Ovary (tissue), 3 donors: ENCODE data around the gene MMP3.

Experiments
- EP300 ChIP-seq: sonication (generic); formaldehyde crosslinking; IDR thresholded peaks from one replicate; pipeline ENCODE4 v1.6.1; 2017; ENCODE audit warnings: antibody characterized with exemption
- POLR2A ChIP-seq: fragments of 450-650 bp; IDR thresholded peaks from one replicate; pipeline ENCODE4 v1.6.1; 2017; ENCODE audit warnings: antibody characterized with exemption, mild to moderate bottlenecking, moderate library complexity
- TF ChIP-seq, protein P1 (sequence below), 3 donors: fragments of 450-650 bp in 2 of 3; fragments of 200-600 bp in 1 of 3; IDR thresholded peaks; one replicate each; pipeline versions ENCODE4 v1.5.1 to v1.8.0; 2016 to 2022; ENCODE audit warnings: antibody characterized with exemption in 3 of 3, mild to moderate bottlenecking in 1 of 3
- donor health status: DM: no; HTN: no; CAD: no.

DNA sequence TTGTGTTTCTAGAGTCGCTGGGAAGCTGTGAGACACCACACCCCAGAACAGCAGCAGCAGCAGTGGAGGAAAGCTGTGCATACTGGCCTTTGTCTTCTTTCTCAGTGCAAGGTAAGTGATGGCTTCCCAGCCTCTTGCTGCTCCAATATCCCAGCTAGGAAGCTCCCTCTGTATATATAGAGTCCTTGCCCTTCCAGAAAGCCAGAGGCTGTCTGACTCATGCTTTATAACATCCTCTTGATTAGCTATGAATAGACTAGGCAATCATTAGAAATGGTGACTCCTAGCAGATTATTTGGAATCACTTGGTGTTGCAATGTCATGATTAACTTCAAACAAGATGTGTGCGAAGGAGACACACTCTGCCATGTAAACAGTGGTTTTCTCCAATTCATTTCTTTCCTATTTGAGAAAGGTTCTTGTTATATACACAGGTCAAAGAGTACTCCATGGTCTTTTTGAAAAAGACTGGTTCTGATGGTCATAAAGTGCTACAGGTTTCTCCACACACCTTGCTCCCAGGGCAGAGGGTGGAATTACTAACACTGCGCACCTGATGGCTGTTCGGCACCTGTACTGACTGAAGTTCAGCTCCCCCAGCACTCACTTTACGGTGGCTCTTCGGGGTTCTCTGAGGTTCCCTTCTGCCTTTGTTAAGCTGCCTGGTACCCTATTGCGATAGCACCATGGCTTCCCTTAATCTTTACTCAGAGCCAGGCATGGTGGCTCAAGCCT lies 45.2 kb downstream of the MMP3 start, which contains the start of gene MMP1:
- TF ChIP-seq POLR2A (no peak), EP300 (no peak)
- TF ChIP-seq, protein P1, sequence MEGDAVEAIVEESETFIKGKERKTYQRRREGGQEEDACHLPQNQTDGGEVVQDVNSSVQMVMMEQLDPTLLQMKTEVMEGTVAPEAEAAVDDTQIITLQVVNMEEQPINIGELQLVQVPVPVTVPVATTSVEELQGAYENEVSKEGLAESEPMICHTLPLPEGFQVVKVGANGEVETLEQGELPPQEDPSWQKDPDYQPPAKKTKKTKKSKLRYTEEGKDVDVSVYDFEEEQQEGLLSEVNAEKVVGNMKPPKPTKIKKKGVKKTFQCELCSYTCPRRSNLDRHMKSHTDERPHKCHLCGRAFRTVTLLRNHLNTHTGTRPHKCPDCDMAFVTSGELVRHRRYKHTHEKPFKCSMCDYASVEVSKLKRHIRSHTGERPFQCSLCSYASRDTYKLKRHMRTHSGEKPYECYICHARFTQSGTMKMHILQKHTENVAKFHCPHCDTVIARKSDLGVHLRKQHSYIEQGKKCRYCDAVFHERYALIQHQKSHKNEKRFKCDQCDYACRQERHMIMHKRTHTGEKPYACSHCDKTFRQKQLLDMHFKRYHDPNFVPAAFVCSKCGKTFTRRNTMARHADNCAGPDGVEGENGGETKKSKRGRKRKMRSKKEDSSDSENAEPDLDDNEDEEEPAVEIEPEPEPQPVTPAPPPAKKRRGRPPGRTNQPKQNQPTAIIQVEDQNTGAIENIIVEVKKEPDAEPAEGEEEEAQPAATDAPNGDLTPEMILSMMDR (IDR thresholded peaks at IDR 0.05): no peak
